ENCODE measurements around the gene TFG.

Gene TFG

DNA sequence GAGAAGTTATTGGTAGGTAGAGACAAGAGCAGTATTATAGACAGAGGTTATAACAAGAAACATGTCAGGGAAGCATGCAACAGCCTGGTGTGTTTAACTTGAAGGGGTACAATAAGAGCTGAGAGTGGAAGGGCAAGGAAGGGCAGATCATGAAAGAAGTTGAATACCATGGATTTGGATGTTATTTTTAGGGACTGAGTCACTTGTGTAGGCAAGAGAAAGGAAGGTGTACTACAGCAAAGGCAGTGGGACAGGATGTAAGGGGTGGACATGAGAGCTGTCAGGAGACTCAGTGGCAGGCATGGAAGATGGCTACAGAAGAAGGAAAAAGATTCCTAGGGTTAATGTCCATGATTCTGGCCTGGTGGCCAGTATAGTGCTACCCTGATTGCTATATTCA lies 66.4 kb downstream of the TFG start:
- ATAC-seq (replicated peaks) (no peak), DNase-seq (no peak)
- no peaks in the 10 kb centered on the region for H3K9me3 Mint-ChIP-seq

DNA sequence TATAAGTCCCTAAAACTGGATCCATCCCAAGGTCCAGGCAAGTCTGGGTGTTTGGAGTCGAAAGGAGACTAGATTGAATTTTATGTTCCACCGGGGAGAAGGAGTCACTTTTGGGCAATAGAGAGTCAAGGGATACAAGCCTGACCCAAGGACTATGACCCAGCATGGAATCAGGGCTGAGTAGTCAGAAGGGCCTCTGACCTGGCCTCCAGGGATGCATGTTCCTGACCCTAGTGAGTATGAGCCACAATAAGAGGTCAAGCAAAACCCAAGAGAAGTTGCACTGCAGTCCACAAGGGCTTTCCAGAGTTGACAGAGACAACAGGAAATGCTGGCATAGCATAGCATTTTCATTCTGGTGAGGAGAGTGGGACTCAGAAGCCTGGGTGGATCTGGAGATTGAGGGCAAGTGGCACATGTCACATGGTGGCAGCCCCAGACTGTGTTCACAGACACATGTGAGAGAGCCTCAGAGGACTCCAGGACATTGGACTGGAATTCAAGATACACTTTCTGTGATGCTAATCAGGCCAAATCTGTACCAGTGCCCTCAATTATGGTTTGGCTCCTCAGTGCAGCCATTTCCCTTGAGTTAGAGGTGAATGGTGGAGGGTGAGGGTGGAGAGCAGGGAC lies 66.9 kb downstream of the TFG start:
- Mint-ChIP-seq H3K27ac (no peak overlapping the region), H3K27me3 (no peaks in the 10 kb centered on the region), H3K9me3 (no peaks in the 10 kb centered on the region), H3K4me3 (no peak overlapping the region), H3K4me1 (ENCODE audit: low read depth in 2 of 2) (no peaks in the 10 kb centered on the region), H3K36me3 (ENCODE audit: insufficient read depth) (no peaks in the 10 kb centered on the region)
- ATAC-seq (replicated peaks) (no peak), DNase-seq (no peak)

More for the DNA sequence above, 66.4 kb downstream of the TFG start:
- no peak overlapping the region for H3K27ac Mint-ChIP-seq
- peaks cover 0 to 4% of the 10 kb centered on the region in 2 donors for H3K27me3 Mint-ChIP-seq
- no peaks in the 10 kb centered on the region for H3K36me3 Mint-ChIP-seq (ENCODE audit: insufficient read depth)
- no peaks in the 10 kb centered on the region for H3K4me1 Mint-ChIP-seq (ENCODE audit: low read depth in 2 of 2)
- no peak overlapping the region for H3K4me3 Mint-ChIP-seq

DNA sequence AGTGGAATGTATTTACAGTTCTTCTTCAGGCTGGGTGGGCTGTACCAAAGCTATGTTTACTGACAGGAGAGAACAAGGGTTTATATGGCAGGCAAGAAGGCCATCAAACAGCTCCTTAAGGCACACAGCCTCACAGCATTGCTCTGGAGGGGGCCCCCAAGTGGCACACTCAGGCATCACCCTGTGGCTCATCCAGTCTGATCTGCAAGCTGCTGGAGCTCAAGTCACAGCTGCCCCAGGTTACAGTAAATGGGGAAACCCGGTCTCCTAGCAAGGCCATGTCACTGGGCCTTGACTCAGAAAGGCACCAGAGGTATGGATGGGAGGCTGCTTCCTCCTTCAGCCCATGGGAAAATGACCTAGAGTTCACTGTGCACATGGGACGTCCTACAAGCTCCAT lies 67.5 kb downstream of the TFG start:
- no peak for DNase-seq
- H3K4me3 Mint-ChIP-seq = no peak overlapping the region
- no peaks in the 10 kb centered on the region for H3K36me3 Mint-ChIP-seq (ENCODE audit: insufficient read depth)
- no peak for ATAC-seq (replicated peaks)
- H3K27me3 Mint-ChIP-seq = peaks cover 0 to 2% of the 10 kb centered on the region in 2 donors
- no peak overlapping the region for H3K27ac Mint-ChIP-seq
- H3K4me1 Mint-ChIP-seq (ENCODE audit: low read depth in 2 of 2) = no peaks in the 10 kb centered on the region
- no peaks in the 10 kb centered on the region for H3K9me3 Mint-ChIP-seq

DNA sequence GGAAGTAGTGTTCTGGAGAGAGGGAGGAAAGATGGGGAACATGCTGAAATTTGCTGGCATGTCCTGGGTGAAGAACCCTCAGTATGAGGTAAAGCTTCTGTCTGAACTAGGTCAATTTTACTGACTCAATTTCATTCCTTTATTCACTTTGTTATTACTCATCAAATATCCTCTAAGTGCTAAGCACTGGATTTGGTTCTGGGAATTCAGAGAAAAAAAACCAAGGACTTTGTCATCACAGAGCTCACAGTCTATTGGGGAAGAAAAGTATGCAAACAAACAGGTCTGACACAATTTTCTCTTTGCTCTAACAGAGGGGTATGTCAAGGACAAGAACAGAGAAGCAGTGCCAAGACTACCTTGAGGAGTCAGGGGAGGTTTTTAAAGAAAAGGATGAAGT lies 68.0 kb downstream of the TFG start:
- Mint-ChIP-seq H3K4me3 (no peak overlapping the region), H3K27ac (no peak overlapping the region), H3K9me3 (no peaks in the 10 kb centered on the region), H3K27me3 (peaks cover 0 to 7% of the 10 kb centered on the region in 2 donors), H3K4me1 (ENCODE audit: low read depth in 2 of 2) (no peaks in the 10 kb centered on the region), H3K36me3 (ENCODE audit: insufficient read depth) (no peaks in the 10 kb centered on the region)
- DNase-seq (no peak), ATAC-seq (replicated peaks) (no peak)

GRCh38 chr3:100779480-100779879 lies 70.2 kb downstream of the TFG start:
- ATAC-seq (replicated peaks) (no peak), DNase-seq (no peak)
- H3K4me1 Mint-ChIP-seq (ENCODE audit: low read depth in 2 of 2) = no peaks in the 10 kb centered on the region
- peaks cover 1 to 15% of the 10 kb centered on the region in 2 donors for H3K27me3 Mint-ChIP-seq
- no peaks in the 10 kb centered on the region for H3K36me3 Mint-ChIP-seq (ENCODE audit: insufficient read depth)
- no peak overlapping the region for H3K27ac Mint-ChIP-seq
- H3K9me3 Mint-ChIP-seq = no peaks in the 10 kb centered on the region
- no peak overlapping the region for H3K4me3 Mint-ChIP-seq

DNA sequence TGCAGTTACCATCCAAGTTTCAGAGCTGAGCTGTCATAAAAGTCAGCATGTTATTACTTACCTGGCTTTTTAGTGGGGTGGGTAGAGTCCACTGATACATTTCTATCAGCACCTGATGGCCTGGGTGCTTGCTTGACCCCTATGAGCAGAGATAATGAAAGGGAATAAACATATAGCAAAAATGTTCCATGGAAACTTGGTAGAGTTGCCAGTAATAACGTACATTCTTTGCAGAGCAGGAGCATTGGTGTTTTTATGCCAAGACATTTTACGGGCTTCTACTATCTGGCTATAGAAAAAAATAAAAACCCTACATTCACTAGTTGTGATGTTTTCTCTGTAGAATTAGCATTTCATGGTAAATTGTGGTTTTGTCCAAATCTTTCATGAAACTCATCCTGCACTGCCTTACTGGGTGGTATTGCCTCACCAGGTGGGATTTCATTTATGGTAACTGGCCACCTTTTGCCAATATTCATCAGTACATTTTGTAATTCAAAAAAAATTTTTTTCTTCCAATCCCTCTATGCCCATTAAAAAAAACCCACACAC lies 70.9 kb downstream of the TFG start:
- peaks cover 0 to 2% of the 10 kb centered on the region in 2 donors for H3K9me3 Mint-ChIP-seq
- H3K4me3 Mint-ChIP-seq = no peak overlapping the region
- DNase-seq = no peak
- no peak overlapping the region for H3K27ac Mint-ChIP-seq
- peaks cover 5 to 15% of the 10 kb centered on the region in 2 donors for H3K27me3 Mint-ChIP-seq
- no peaks in the 10 kb centered on the region for H3K36me3 Mint-ChIP-seq (ENCODE audit: insufficient read depth)
- H3K4me1 Mint-ChIP-seq (ENCODE audit: low read depth in 2 of 2) = no peaks in the 10 kb centered on the region
- ATAC-seq (replicated peaks) = no peak

GRCh38 chr3:100781301-100781700 lies 72.0 kb downstream of the TFG start:
- DNase-seq (no peak), ATAC-seq (replicated peaks) (no peak)
- no peak overlapping the region for H3K27ac Mint-ChIP-seq
- no peaks in the 10 kb centered on the region for H3K4me1 Mint-ChIP-seq (ENCODE audit: low read depth in 2 of 2)
- peaks cover 5 to 15% of the 10 kb centered on the region in 2 donors for H3K27me3 Mint-ChIP-seq
- H3K9me3 Mint-ChIP-seq = peaks cover 0 to 5% of the 10 kb centered on the region in 2 donors
- H3K4me3 Mint-ChIP-seq = no peak overlapping the region
- H3K36me3 Mint-ChIP-seq (ENCODE audit: insufficient read depth) = no peaks in the 10 kb centered on the region

GRCh38 chr3:100782348-100782747 lies 73.1 kb downstream of the TFG start:
- no peak for DNase-seq
- Mint-ChIP-seq H3K27me3 (peaks cover 5 to 15% of the 10 kb centered on the region in 2 donors), H3K36me3 (ENCODE audit: insufficient read depth) (no peaks in the 10 kb centered on the region), H3K4me3 (no peak overlapping the region), H3K27ac (no peak overlapping the region), H3K4me1 (ENCODE audit: low read depth in 2 of 2) (no peaks in the 10 kb centered on the region), H3K9me3 (peaks cover 0 to 5% of the 10 kb centered on the region in 2 donors)
- ATAC-seq (replicated peaks) = no peak

DNA sequence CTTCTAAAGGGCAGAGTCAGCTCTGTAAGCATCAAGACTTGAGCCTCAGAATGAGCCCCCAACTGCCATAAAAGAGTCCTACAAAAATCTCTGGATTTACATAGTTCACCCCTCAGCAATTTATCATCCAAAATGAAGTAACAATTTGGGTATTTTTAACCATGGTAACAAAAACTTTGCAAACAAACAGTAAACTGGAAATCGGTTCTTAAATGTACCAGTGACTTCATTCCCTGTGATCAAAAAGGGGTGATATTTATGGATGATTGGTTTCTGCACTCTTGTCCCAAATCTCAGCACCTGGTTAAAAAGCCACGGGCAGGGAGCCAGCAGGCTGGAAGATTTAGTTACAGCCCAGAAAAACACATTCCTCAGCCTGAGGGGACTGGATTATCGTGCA lies 73.6 kb downstream of the TFG start:
- peaks cover 5 to 15% of the 10 kb centered on the region in 2 donors for H3K27me3 Mint-ChIP-seq
- no peak for DNase-seq
- H3K4me3 Mint-ChIP-seq = no peak overlapping the region
- no peak overlapping the region for H3K27ac Mint-ChIP-seq
- no peaks in the 10 kb centered on the region for H3K4me1 Mint-ChIP-seq (ENCODE audit: low read depth in 2 of 2)
- ATAC-seq (replicated peaks) = no peak
- no peaks in the 10 kb centered on the region for H3K36me3 Mint-ChIP-seq (ENCODE audit: insufficient read depth)
- peaks cover 0 to 5% of the 10 kb centered on the region in 2 donors for H3K9me3 Mint-ChIP-seq

- no peaks in the 10 kb centered on the region for H3K36me3 Mint-ChIP-seq (ENCODE audit: insufficient read depth)
- H3K27ac Mint-ChIP-seq = no peak overlapping the region
- no peak for ATAC-seq (replicated peaks)
- H3K27me3 Mint-ChIP-seq = peaks cover 5 to 15% of the 10 kb centered on the region in 2 donors
- H3K9me3 Mint-ChIP-seq = peaks cover 0 to 5% of the 10 kb centered on the region in 2 donors
- DNase-seq = no peak
- H3K4me3 Mint-ChIP-seq = no peak overlapping the region
- H3K4me1 Mint-ChIP-seq (ENCODE audit: low read depth in 2 of 2) = no peaks in the 10 kb centered on the region
These were observed 74.3 kb downstream of the TFG start for GRCh38 chr3:100783619-100784018.

DNA sequence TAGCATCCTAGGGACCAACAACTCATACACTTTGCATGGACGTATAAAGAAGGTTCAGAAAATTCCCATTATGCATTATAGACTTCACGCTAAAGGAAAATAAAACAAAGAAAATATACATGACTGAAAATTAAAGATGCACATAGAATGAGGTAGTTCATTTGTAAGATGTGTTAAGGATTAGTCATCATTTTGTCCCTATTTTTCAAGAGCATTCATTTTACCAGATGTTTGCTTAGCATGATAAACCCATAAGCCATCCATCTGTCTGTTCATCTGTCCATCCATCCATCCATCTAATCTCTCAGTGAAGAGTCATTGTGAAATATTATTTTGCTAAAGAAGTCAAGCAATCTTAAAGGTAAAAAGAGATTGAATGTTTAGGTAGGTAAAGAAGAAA lies 80.3 kb downstream of the TFG start:
- Mint-ChIP-seq H3K27me3 (peaks cover 7 to 8% of the 10 kb centered on the region in 2 donors), H3K9me3 (peaks cover 0 to 4% of the 10 kb centered on the region in 2 donors), H3K4me3 (no peak overlapping the region), H3K36me3 (ENCODE audit: insufficient read depth) (no peaks in the 10 kb centered on the region), H3K4me1 (ENCODE audit: low read depth in 2 of 2) (no peaks in the 10 kb centered on the region), H3K27ac (no peak overlapping the region)
- no peak for DNase-seq
- no peak for ATAC-seq (replicated peaks)

GRCh38 chr3:100796556-100796955 lies 87.3 kb downstream of the TFG start:
- Mint-ChIP-seq H3K4me3 (no peak overlapping the region), H3K36me3 (ENCODE audit: insufficient read depth) (no peaks in the 10 kb centered on the region), H3K4me1 (ENCODE audit: low read depth in 2 of 2) (peaks cover 0 to 4% of the 10 kb centered on the region in 2 donors), H3K27ac (no peak overlapping the region), H3K27me3 (peaks cover 5 to 17% of the 10 kb centered on the region in 2 donors), H3K9me3 (no peaks in the 10 kb centered on the region)
- no peak for ATAC-seq (replicated peaks)
- no peak for DNase-seq

GRCh38 chr3:100798012-100798411 lies 88.7 kb downstream of the TFG start:
- H3K27ac Mint-ChIP-seq = no peak overlapping the region
- no peak for ATAC-seq (replicated peaks)
- no peak for DNase-seq
- H3K9me3 Mint-ChIP-seq = no peaks in the 10 kb centered on the region
- no peak overlapping the region for H3K4me3 Mint-ChIP-seq
- peaks cover 0 to 4% of the 10 kb centered on the region in 2 donors for H3K4me1 Mint-ChIP-seq (ENCODE audit: low read depth in 2 of 2)
- H3K27me3 Mint-ChIP-seq = peaks cover 5 to 17% of the 10 kb centered on the region in 2 donors
- no peaks in the 10 kb centered on the region for H3K36me3 Mint-ChIP-seq (ENCODE audit: insufficient read depth)

All from effector memory CD8-positive, alpha-beta T cell (primary cell).